HG02943 (cell line): Measurements from ENCODE around the gene TMEM17.

ENCODE experiments used
- ATAC-seq: cut with Tn5 transposase; IDR thresholded peaks from one replicate; pipeline ENCODE4 v1.9.1; 2021; ENCODE audit warnings: mild to moderate bottlenecking, low read depth, moderate library complexity; ENCODE audit not compliant: unreplicated experiment

Gene TMEM17

GRCh38 chr2:62458206-62458641, 47.8 kb downstream of the TMEM17 start:
- ATAC-seq: no peak

- no peak for ATAC-seq
These were observed 48.4 kb downstream of the TMEM17 start for GRCh38 chr2:62457556-62457955.

DNA sequence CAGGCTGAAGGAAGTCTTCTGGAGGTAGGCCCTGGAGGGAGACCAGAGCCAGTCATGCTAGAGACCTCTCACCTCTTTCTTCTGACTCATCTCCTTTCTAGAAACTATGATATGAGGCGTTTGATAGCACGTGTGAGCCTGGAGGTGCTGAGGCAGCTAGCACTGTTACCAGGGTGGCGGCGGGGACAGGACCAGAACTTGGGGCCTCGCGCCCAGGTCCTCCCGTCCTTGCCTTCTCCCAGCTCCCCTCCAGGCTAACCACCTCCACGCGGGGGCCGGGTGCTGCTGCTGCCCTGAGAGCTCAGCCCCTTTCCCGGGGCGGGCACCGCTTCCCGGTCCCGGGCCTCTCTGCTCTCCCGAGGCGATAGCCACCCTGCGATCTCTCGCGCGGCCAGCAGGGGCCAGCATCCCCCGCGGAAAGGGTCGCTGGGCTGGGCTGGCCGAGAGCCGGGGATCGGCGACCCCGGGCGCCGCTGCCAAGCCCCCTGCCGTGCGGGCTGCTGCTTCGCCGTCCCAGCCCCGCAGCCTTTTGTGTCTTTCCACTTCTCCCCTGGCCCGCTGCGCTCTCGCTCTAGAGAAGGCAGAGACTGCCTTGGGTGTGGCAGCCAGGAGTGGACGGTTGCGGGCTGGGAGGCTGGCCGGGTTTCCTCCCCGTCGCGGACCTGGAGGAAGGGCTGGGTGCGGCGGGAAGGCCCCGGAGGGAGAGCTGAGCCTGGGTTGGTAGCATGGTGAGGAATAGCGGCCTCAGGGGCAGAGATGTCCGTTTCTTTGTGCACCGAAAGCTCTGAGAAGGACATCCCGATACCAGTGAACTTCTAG, 49.1 kb downstream of the TMEM17 start:
- peak; percentile 83 for ATAC-seq

DNA sequence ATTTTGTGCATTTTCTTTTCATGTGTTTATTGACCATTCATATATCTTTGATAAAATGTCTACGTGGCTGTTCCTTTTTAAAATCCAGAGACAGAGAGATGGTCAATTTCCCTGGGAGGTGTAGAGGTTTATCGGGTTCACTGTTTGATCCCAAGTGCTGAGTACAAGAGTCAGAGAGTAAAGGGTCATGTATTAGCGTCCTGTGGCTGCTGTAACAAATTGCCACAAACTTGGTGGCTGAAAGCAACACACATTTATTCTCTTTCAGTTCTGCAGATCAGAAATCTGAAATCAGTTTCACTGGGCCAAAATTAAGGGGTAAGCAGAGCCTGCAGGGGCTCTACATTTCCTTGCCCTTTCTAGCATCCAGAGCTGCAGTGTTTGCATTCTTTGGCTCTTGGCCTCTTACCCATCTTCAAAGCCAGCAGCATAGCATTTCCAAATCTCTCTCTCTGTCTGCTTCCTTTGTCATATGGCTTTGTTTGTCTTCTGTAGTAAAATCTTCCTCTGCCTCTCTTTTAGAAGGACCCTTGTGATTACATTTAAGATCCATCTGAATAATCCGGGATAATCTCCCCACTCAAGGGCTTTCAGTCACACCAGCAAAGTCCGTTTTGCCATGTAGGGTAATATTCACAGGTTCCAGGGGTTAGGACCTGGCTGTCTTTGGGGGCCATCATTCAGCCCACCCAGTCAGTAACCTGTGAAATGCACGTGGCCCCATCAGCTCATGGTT, 49.9 kb downstream of the TMEM17 start:
- no peak for ATAC-seq

DNA sequence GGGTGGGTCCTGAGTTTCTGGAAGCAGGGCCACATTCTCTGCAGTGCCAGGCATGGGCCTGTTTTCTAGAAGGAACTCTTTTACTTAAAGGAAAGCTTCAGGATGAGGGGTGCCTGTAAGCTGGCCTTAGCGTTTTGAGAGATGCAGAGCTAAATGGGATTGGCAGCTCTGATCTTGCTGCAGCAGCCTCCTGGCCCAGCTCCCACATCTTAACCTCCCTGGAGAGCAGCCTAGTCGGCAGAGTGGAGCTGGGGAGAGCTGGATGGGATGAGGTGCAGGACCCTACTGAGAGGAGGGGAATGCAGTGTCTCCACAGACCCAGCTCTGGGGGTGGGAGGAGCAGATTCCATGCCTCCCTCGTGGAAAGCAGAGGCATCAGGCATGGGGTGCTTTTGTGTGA, 52.0 kb downstream of the TMEM17 start:
- ATAC-seq: no peak

- no peak for ATAC-seq
These were observed 53.1 kb downstream of the TMEM17 start for GRCh38 chr2:62452701-62453454.

DNA sequence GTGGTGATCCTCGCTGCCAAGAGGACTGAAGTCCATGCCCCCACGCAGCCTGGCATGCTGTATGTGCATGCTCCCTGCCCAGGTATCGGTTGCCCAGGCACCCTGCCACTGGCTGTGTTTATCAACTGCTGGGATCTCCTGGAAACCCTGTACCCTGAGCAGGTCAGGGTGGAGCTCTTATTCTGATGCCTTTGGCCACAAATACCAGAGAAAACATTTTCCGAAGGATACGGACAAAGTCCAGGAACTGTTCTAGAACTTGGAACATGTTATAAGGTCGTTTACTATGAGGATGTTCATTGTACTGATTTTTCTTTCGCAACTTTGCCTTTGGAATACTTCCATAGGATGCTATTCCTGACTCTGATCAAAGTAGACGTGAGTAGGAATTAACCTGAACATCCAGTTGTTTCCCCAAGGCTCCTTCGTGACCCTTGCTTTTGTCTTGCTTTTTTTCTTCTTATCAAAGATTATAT, 55.2 kb downstream of the TMEM17 start:
- no peak for ATAC-seq
